Measurements from ENCODE around the gene POLR1D.

GRCh38 chr13:27657724-27658123, 36.0 kb downstream of the POLR1D start:
- TF ChIP-seq EZH2 (IDR thresholded peaks at IDR 0.05) (no peak), CTCF (IDR thresholded peaks at IDR 0.05) (no peak)
